OCI-LY1 (cell line): ENCODE measurements around the gene DPPA2.

Experiments
- CTCF ChIP-seq: fragments of 200-600 bp; sonication (generic), shearing (Covaris generic); IDR thresholded peaks from 2 replicates; pipeline ENCODE4 v1.5.1; 2017; ENCODE audit warnings: mild to moderate bottlenecking, antibody characterized with exemption, low read length, moderate library complexity, mixed read lengths
- EZH2 ChIP-seq: fragments of 200-600 bp; sonication (generic), shearing (Covaris generic); IDR thresholded peaks from 2 replicates; pipeline ENCODE4 v1.8.0; 2017; ENCODE audit warnings: borderline replicate concordance, mixed run types, mild to moderate bottlenecking, antibody characterized with exemption, low read length, moderate library complexity, mixed read lengths

DNA sequence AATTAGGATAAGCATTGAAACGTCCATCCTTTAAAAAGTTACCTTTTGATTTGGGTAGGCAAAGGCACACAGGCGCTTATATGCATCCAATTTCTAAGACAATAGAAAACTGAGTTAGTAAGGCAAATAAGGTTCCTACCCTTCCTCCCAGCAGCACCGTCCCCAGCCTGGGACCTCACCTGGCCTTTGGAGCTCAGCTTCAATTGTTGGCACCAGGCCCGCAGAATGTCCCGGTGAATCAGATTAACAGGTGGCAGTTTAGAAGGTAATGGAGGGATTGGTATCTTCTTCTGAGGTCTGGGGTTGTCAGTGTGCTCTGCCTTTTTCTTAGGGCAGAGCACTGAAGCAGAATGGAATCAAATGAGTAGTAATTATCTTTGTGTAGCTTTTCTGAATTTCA, 15.4 kb upstream of the DPPA2 start:
- TF ChIP-seq CTCF, result no peak
- no peak for TF ChIP-seq EZH2
